Mesendoderm (in vitro differentiated cells): ENCODE results near the gene GNPDA1.
"Not testable (repeated sequence)": the region's sequence is repeated elsewhere in the genome, so short reads cannot be mapped to it uniquely, and the experiment has no call there.

Experiments used
- DNase-seq: peaks from one replicate; pipeline ENCODE4 v3.0.0; 2013
- H2AK5ac ChIP-seq: 2 replicates; pipeline ENCODE4 v1.6.1; 2013; ENCODE audit warnings: low read length, inconsistent platforms
- H2BK120ac ChIP-seq: 2 replicates; pipeline ENCODE4 v1.6.1; 2013; ENCODE audit warnings: low read depth, mild to moderate bottlenecking, low read length, moderate library complexity, mixed read lengths
- H2BK15ac ChIP-seq: replicated peaks from 2 replicates; pipeline ENCODE4 v1.6.1; 2013; ENCODE audit warnings: low read depth, mild to moderate bottlenecking, moderate library complexity
- H2BK5ac ChIP-seq: 2 replicates; pipeline ENCODE4 v1.6.1; 2013; ENCODE audit warnings: low read length, inconsistent platforms
- H3K18ac ChIP-seq: 2 replicates; pipeline ENCODE4 v1.6.1; 2013; ENCODE audit warnings: mild to moderate bottlenecking, low read length, mixed read lengths
- H3K23ac ChIP-seq: one replicate; pipeline ENCODE4 v1.6.1; 2013; ENCODE audit warnings: low read length
- H3K27ac ChIP-seq: 2 replicates; pipeline ENCODE4 v1.5.1; 2013; ENCODE audit warnings: low read depth, mild to moderate bottlenecking, inconsistent platforms, low read length, moderate library complexity
- H3K27me3 ChIP-seq: 2 replicates; pipeline ENCODE4 v1.6.1; 2013; ENCODE audit warnings: low read length, control low read depth, mild to moderate bottlenecking, inconsistent platforms; ENCODE audit not compliant: insufficient read depth, poor library complexity
- H3K36me3 ChIP-seq: 2 replicates; pipeline ENCODE4 v1.6.1; 2013; ENCODE audit warnings: low read length, inconsistent platforms; ENCODE audit not compliant: control insufficient read depth, insufficient read depth
- H3K4ac ChIP-seq: one replicate; pipeline ENCODE4 v1.6.1; 2013; ENCODE audit warnings: low read depth, mild to moderate bottlenecking, low read length, moderate library complexity
- H3K4me1 ChIP-seq: 2 replicates; pipeline ENCODE4 v1.6.1; 2013; ENCODE audit warnings: low read depth, low read length, inconsistent platforms; ENCODE audit not compliant: control insufficient read depth
- H3K4me2 ChIP-seq: 2 replicates; pipeline ENCODE4 v1.6.1; 2013; ENCODE audit warnings: low read length
- H3K4me3 ChIP-seq: 2 replicates; pipeline ENCODE4 v1.5.1; 2013; ENCODE audit warnings: mild to moderate bottlenecking, low read length
- H3K56ac ChIP-seq: one replicate; pipeline ENCODE4 v1.6.1; 2013; ENCODE audit warnings: low read length
- H3K79me1 ChIP-seq: 2 replicates; pipeline ENCODE4 v1.6.1; 2013; ENCODE audit warnings: low read length, inconsistent platforms
- H3K79me2 ChIP-seq: 2 replicates; pipeline ENCODE4 v1.6.1; 2013; ENCODE audit warnings: mild to moderate bottlenecking, low read length; ENCODE audit not compliant: control insufficient read depth, insufficient read depth
- H3K9ac ChIP-seq: 2 replicates; pipeline ENCODE4 v1.6.1; 2013; ENCODE audit warnings: low read length, inconsistent platforms
- H4K5ac ChIP-seq: one replicate; pipeline ENCODE4 v1.6.1; 2013; ENCODE audit warnings: low read length
- H4K8ac ChIP-seq: one replicate; pipeline ENCODE4 v1.6.1; 2013; ENCODE audit warnings: low read depth, mild to moderate bottlenecking, control low read depth, low read length, moderate library complexity
- WGBS: extraction: QIAGEN DNeasy Blood & Tissue Kit; methylation state at CpG from one replicate; pipeline ENCODE4 v1.1.7; 2013; ENCODE audit warnings: low lambda C conversion rate, missing lambda C conversion rate; ENCODE audit not compliant: insufficient coverage; ENCODE audit errors: extremely low coverage; 5-methylcytosine and 5-hydroxymethylcytosine counted together

GNPDA1 gene

DNA sequence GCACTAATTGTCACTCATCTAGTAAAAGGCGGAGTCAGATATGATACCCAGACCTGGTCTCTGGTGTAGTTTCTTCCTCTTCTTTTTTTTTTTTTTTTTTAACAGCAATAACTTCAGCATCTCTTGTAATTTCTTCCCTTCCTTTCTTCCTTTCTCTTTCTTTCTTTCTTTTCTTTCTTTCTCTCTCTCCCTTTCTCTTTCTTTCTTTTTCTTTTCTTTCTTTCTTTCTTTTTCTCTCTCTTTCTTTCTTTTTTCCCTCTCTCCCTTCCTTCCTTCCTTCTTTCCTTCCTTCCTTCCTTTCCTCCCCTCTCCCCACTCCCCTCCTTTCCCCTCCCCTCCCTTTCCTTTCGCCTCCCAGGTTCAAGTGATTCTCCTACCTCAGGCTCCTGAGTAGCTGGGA is 25.9 kb upstream of the GNPDA1 start:
- Histone ChIP-seq H3K4me3 (no peak overlapping the region), H4K5ac (no peak overlapping the region), H3K27ac (no peak overlapping the region), H3K36me3 (no peaks in the 10 kb centered on the region), H2BK15ac (no peak overlapping the region), H3K4me2 (no peak overlapping the region), H3K23ac (no peak overlapping the region), H3K79me1 (no peaks in the 10 kb centered on the region), H3K4ac (no peak overlapping the region), H2AK5ac (no peak overlapping the region), H3K27me3 (no peaks in the 10 kb centered on the region), H2BK5ac (no peak overlapping the region), H4K8ac (no peak overlapping the region), H3K9ac (no peak overlapping the region), H3K18ac (no peak overlapping the region), H2BK120ac (no peak overlapping the region), H3K56ac (no peak overlapping the region), H3K4me1 (no peaks in the 10 kb centered on the region), H3K79me2 (no peaks in the 10 kb centered on the region)
- no CpG with 5 or more reads among the region's 2 CpGs for WGBS
- DNase-seq, result no peak

DNA sequence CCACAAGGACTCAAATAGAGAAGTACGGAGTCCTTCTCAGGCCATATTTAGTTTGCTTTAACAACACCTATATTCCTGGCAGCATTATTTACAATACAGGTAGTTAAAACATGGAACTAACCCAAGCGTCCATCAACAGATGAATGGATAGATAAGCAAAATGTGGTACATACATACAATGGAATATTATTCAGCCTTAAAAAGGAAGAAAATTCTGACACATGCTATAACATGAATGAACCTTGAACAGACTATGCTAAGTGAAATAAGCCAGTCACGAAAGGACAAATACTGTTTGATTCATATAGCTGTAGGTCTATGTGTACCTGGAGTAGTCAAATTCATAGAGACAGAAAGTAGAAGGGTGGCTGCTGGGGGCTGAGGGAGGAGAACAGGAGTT is 24.8 kb upstream of the GNPDA1 start:
- not testable (repeated sequence) for H4K8ac ChIP-seq, H2BK120ac ChIP-seq, H2BK15ac ChIP-seq, DNase-seq, H3K9ac ChIP-seq, H3K18ac ChIP-seq, H3K4me1 ChIP-seq, H3K27ac ChIP-seq, H4K5ac ChIP-seq, H3K23ac ChIP-seq, H2BK5ac ChIP-seq, H3K27me3 ChIP-seq, H3K56ac ChIP-seq, H3K4ac ChIP-seq, H3K4me2 ChIP-seq, H2AK5ac ChIP-seq, H3K4me3 ChIP-seq, H3K79me2 ChIP-seq, H3K36me3 ChIP-seq, H3K79me1 ChIP-seq
- no CpG with 5 or more reads among the region's 3 CpGs for WGBS

DNA sequence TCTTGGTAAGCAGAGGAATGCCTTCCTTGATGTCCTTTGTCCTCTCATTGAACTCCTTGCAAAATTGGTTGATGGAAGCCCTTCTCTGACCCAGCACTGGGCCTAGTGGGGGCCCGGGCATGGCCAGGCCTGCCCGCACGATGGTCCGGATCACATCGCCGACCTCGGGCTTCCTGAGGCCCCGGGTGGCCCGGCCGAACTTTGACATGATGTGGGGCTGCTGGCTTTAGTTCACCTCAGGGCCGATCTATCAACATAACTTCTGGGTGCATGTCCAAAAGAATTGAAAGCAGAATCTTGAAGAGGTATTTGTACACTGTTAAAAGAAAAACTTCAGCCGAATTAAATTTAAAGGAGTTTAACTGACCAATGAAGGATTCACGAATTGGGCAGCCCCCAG is 24.1 kb upstream of the GNPDA1 start:
- Histone ChIP-seq H3K27me3 (no peaks in the 10 kb centered on the region), H3K9ac (no peak overlapping the region), H3K4me1 (no peaks in the 10 kb centered on the region), H3K36me3 (no peaks in the 10 kb centered on the region), H3K56ac (no peak overlapping the region), H3K79me1 (no peaks in the 10 kb centered on the region), H3K18ac (no peak overlapping the region), H4K8ac (no peak overlapping the region), H2BK5ac (no peak overlapping the region), H3K23ac (no peak overlapping the region), H3K79me2 (no peaks in the 10 kb centered on the region), H2AK5ac (no peak overlapping the region), H3K27ac (no peak overlapping the region), H3K4me2 (no peak overlapping the region), H2BK15ac (no peak overlapping the region), H3K4me3 (no peak overlapping the region), H3K4ac (no peak overlapping the region), H4K5ac (no peak overlapping the region), H2BK120ac (no peak overlapping the region)
- WGBS, result no CpG with 5 or more reads among the region's 13 CpGs
- no peak for DNase-seq

DNA sequence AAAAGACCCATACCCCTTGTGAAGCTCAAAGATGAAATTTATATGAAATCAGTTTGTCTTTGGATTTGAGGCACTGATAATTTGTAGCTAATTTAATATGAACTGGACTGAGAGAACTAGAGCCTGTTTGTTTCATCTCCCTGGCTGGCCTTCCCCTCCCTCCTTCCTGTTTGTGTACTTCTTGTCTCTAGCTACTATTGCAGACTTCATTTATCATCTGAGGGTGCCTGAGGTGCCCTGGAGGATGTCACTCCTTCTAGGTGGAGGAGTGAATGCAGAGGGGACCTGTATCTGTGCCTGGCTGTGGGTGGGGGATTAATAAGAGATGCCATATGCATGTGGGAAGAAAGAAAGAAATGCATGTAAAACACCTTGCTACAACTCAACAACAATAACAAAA is 22.2 kb upstream of the GNPDA1 start:
- Histone ChIP-seq H3K27ac (no peak overlapping the region), H4K8ac (no peak overlapping the region)

DNA sequence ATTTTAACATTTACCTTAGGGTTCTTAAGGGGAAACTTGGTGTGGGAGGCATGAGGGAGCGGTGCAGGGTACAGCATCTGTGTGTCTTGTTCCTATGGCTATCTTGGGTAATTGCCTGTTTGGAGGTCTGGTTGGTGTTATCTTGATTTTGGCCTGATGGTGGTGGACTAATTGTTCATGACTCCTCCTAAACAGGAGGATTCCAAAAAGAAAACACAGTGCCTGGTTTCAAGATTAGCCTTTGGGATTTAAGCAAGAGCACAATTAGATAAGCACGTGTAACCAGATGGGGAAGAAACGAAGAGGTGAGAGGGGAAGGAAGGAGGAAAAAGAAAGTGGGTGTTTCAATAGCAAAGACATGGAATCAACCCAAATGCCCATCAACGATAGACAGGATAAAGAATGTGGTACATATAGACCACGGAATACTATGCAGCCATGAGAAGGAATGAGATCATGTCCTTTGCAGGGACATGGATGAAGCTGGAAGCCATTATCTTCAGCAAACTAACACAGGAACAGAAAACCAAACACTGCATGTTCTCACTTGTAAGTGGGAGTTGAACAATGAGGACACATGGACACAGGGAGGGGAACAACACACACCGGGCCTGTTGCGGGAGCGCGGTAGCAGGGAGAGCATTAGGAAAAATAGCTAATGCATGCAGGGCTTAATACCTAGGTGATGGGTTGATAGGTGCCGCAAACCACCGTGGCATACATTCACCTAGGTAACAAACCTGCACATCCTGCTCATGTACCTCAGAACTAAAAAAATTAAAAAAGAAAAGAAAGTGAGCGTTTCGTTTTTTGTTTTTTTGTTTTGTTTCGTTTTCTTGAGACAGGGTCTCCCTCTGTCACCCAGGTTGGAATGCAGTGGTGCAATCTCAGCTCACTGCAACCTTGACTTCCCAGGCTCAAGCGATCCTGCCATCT is 21.1 kb upstream of the GNPDA1 start:
- not testable (repeated sequence) for H2BK5ac ChIP-seq, H3K4me2 ChIP-seq, H3K27me3 ChIP-seq, H2BK120ac ChIP-seq, H3K18ac ChIP-seq, H3K23ac ChIP-seq, H3K36me3 ChIP-seq, H3K56ac ChIP-seq, H3K27ac ChIP-seq, H3K4me3 ChIP-seq, H3K79me2 ChIP-seq, H3K4ac ChIP-seq, H4K5ac ChIP-seq, H2BK15ac ChIP-seq, DNase-seq, H3K9ac ChIP-seq, H2AK5ac ChIP-seq, H3K4me1 ChIP-seq, H4K8ac ChIP-seq, H3K79me1 ChIP-seq
- WGBS, result 100% methylated on average over 2 of the region's 15 CpGs

More for the DNA sequence above, 22.2 kb upstream of the GNPDA1 start:
- Histone ChIP-seq H3K4ac (no peak overlapping the region), H3K36me3 (no peaks in the 10 kb centered on the region), H2BK5ac (no peak overlapping the region), H2AK5ac (no peak overlapping the region), H3K4me3 (no peak overlapping the region), H3K18ac (no peak overlapping the region), H3K27me3 (no peaks in the 10 kb centered on the region), H3K9ac (no peak overlapping the region), H3K4me2 (no peak overlapping the region), H4K5ac (no peak overlapping the region), H3K56ac (no peak overlapping the region), H3K4me1 (no peaks in the 10 kb centered on the region), H3K79me2 (no peaks in the 10 kb centered on the region), H2BK120ac (no peak overlapping the region), H3K79me1 (no peaks in the 10 kb centered on the region), H2BK15ac (no peak overlapping the region), H3K23ac (no peak overlapping the region)
- DNase-seq, result no peak
